T-cell (primary cell): ENCODE data around the gene PLEKHM3. TPM values are rescaled to one million over a fixed set of nuclear protein-coding genes. Genes with fewer than 3 reads are reported as not detected.

Source experiments
- ATAC-seq, 4 experiments: fragments of 200-7000 bp in 3 of 4; fragments of 150-1000 bp in 1 of 4; cut with Tn5 transposase; replicated peaks in 1 of 4; 1 replicate in 3 of 4; 2 replicates in 1 of 4; pipeline ENCODE4 v1.10.0; 2021; ENCODE audit warnings: moderate library complexity in 3 of 4, mild to moderate bottlenecking in 2 of 4, moderate number of reproducible peaks in 1 of 4
- CTCF ChIA-PET, 2 donors: fragments of 300-600 bp; sonication (Branson Sonifier 250); formaldehyde crosslinking; loops; one replicate each; lab custom pipeline; 2022; ENCODE audit warnings: antibody characterized with exemption in 2 of 2; lab: Charles Lee
- POLR2A ChIA-PET, 2 donors: fragments of 300-600 bp; sonication (Branson Sonifier 250); formaldehyde crosslinking; loops; one replicate each; lab custom pipeline; 2022; ENCODE audit warnings: antibody characterized with exemption in 2 of 2; lab: Charles Lee
- DNase-seq, 35 experiments: peaks; one replicate each; pipeline versions ENCODE4 v3.0.0 to v3.0.0-alpha.2; 2013 to 2023
- H3K27ac ChIP-seq: one replicate; pipeline ENCODE4 v1.5.1; 2013; ENCODE audit warnings: low read length
- H3K27me3 ChIP-seq, 2 experiments: replicated peaks in 1 of 2; 1 replicate in 1 of 2; 2 replicates in 1 of 2; pipeline versions ENCODE4 v1.6.1 to v1.7.0; 2013; ENCODE audit warnings: low read length in 1 of 2, mixed read lengths in 1 of 2; ENCODE audit not compliant: control insufficient read depth in 2 of 2, insufficient read depth in 2 of 2; ENCODE audit errors: extremely low read depth in 1 of 2
- H3K36me3 ChIP-seq, 2 donors: 1 replicate in 1 of 2; 2 replicates in 1 of 2; pipeline versions ENCODE4 v1.6.1 to v1.7.0; 2013; ENCODE audit warnings: low read length in 1 of 2; ENCODE audit not compliant: control insufficient read depth in 2 of 2, insufficient read depth in 1 of 2; ENCODE audit errors: extremely low read depth in 1 of 2
- H3K4me1 ChIP-seq, 2 experiments: 1 replicate in 1 of 2; 2 replicates in 1 of 2; pipeline versions ENCODE4 v1.6.1 to v1.7.0; 2013; ENCODE audit warnings: low read length in 2 of 2, mixed read lengths in 1 of 2; ENCODE audit not compliant: insufficient read depth in 2 of 2, control insufficient read depth in 1 of 2; ENCODE audit errors: extremely low read depth in 1 of 2
- H3K4me3 ChIP-seq, 2 donors: 1 replicate in 1 of 2; 2 replicates in 1 of 2; pipeline versions ENCODE4 v1.5.1 to v1.7.0; 2013; ENCODE audit warnings: mild to moderate bottlenecking in 2 of 2, low read length in 1 of 2, moderate library complexity in 1 of 2; ENCODE audit not compliant: control insufficient read depth in 1 of 2; ENCODE audit errors: extremely low read depth in 1 of 2
- H3K9me3 ChIP-seq: 2 replicates; pipeline ENCODE4 v1.7.0; 2013
- H3K27ac Mint-ChIP-seq, 2 donors: one replicate each; pipeline ENCODE4 v1.8.0; 2020 to 2021; ENCODE audit warnings: mild to moderate bottlenecking in 2 of 2, mixed read lengths in 2 of 2
- H3K27me3 Mint-ChIP-seq, 2 donors: one replicate each; pipeline ENCODE4 v1.8.0; 2021 to 2022; ENCODE audit warnings: mixed read lengths in 2 of 2
- H3K36me3 Mint-ChIP-seq: one replicate; pipeline ENCODE4 v1.8.0; 2021; ENCODE audit warnings: mixed read lengths
- H3K4me1 Mint-ChIP-seq, 3 donors: one replicate each; pipeline ENCODE4 v1.8.0; 2020 to 2022; ENCODE audit warnings: mixed read lengths in 3 of 3, mild to moderate bottlenecking in 1 of 3
- H3K4me3 Mint-ChIP-seq, 3 donors: one replicate each; pipeline ENCODE4 v1.8.0; 2020 to 2022; ENCODE audit warnings: mild to moderate bottlenecking in 3 of 3, mixed read lengths in 3 of 3, moderate library complexity in 3 of 3
- H3K9me3 Mint-ChIP-seq, 3 donors: one replicate each; pipeline ENCODE4 v1.8.0; 2020 to 2022; ENCODE audit warnings: mixed read lengths in 3 of 3
- WGBS: methylation state at CpG from one replicate; pipeline ENCODE4 v1.1.5; 2013; ENCODE audit warnings: missing lambda C conversion rate; ENCODE audit not compliant: insufficient coverage; 5-methylcytosine and 5-hydroxymethylcytosine counted together
- total RNA-seq, 35 experiments: library from RNA in 6 of 35; stranded (reverse) in 6 of 35; fragments of 120-200 nt in 1 of 35; gene quantifications; one replicate each; pipeline versions ENCODE4 v1.2.1 to v1.2.4 and lab custom pipeline; 2013 to 2026

The PLEKHM3 gene
- total RNA-seq, 5 donors from 2014 or later (not counting 1 experiment from before 2014, with no cell fraction given) = 12.3 to 18.1 (median 13.9) TPM

DNA sequence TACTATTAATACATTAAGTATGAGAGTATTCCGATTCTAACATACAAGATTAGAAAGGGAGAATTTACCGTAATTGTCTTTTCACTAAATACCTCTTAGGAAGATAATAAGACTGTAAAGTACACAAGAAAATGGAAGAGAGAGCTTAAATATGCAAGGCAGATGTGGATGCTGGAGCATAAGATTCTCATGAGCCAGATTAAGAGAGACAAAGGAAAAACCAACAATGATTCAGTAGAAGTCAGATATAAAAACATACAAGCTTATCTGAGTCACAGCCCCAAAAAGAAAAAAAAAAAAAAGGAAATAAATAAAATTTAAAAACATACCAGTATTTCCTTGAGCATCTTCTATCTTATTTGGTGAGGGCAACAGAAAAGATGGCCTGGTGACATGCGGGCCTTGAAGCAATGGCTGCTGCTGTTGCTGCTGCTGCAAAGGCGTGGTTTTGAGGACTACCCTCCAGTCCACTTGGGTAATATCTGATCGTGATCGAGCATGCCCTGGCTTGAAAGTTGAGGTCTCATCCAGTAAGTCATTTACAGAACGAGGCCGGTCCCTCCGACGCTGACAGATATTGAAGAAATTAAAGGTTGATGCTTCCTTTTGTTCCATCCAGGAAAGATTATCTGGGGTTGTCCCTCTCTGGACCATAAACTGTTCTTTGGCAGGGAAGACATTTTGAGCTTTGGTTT, 24.5 kb downstream of the PLEKHM3 start:
- 100% methylated on average over 3 of the region's 10 CpGs for WGBS
- no peak overlapping the region for H3K27ac Mint-ChIP-seq
- CTCF ChIA-PET = no interaction called here

DNA sequence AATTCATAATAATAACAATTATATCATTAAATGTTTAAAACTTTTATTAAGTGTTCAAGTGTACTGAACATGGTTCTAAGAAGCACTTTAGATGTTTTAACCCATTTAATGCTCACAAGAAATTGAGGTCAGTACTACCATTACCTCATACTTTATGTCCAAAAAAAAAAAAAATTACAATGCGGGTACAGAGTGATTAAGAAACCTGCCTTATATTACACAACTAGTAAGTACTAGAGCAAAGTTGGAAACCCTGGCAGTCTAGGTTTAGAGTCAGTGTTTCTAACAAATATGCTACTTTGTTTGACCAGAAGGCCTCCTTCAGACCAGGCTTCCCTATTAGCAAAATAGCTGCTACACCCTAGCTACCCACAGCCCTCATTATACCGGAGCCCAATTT, 28.5 kb downstream of the PLEKHM3 start:
- Histone ChIP-seq H3K27ac (no peak overlapping the region), H3K4me1 (peaks cover 0 to 2% of the 10 kb centered on the region in 2 experiments), H3K36me3 (peaks cover 2 to 15% of the 10 kb centered on the region in 2 donors), H3K4me3 (no peak overlapping the region), H3K27me3 (no peaks in the 10 kb centered on the region), H3K9me3 (no peaks in the 10 kb centered on the region)
- no peak for DNase-seq
- ChIA-PET POLR2A (no interaction called here), CTCF (interaction anchor here in 1 of 2 donors (0.5 kb wide), 1 partner anchor 22 kb away, joined by 4 read pairs; no protein-coding TSS in a partner anchor)
- no peak overlapping the region for H3K4me3 Mint-ChIP-seq
- no CpG with 5 or more reads among the region's 2 CpGs for WGBS
- H3K36me3 Mint-ChIP-seq = peaks cover 67% of the 10 kb centered on the region
- no peak for ATAC-seq
- no peaks in the 10 kb centered on the region for H3K27me3 Mint-ChIP-seq
- no peak overlapping the region for H3K27ac Mint-ChIP-seq
- no peaks in the 10 kb centered on the region for H3K9me3 Mint-ChIP-seq
- H3K4me1 Mint-ChIP-seq = peaks cover 19 to 35% (median 29%) of the 10 kb centered on the region in 3 donors

More for the DNA sequence above, 24.5 kb downstream of the PLEKHM3 start:
- H3K27me3 Mint-ChIP-seq = no peaks in the 10 kb centered on the region
- Histone ChIP-seq H3K36me3 (peaks cover 2 to 14% of the 10 kb centered on the region in 2 donors), H3K27me3 (no peaks in the 10 kb centered on the region), H3K9me3 (no peaks in the 10 kb centered on the region), H3K27ac (no peak overlapping the region), H3K4me3 (no peak overlapping the region), H3K4me1 (peaks cover 0 to 2% of the 10 kb centered on the region in 2 experiments)
- H3K36me3 Mint-ChIP-seq = peaks cover 54% of the 10 kb centered on the region
- DNase-seq (no peak), ATAC-seq (no peak)
- POLR2A ChIA-PET = interaction anchor here in 1 of 2 donors (0.6 kb wide), 1 partner anchor 269 kb away, joined by 3 read pairs; no protein-coding TSS in a partner anchor
- peaks cover 12 to 23% (median 15%) of the 10 kb centered on the region in 3 donors for H3K4me1 Mint-ChIP-seq
- no peak overlapping the region for H3K4me3 Mint-ChIP-seq
- H3K9me3 Mint-ChIP-seq = no peaks in the 10 kb centered on the region

DNA sequence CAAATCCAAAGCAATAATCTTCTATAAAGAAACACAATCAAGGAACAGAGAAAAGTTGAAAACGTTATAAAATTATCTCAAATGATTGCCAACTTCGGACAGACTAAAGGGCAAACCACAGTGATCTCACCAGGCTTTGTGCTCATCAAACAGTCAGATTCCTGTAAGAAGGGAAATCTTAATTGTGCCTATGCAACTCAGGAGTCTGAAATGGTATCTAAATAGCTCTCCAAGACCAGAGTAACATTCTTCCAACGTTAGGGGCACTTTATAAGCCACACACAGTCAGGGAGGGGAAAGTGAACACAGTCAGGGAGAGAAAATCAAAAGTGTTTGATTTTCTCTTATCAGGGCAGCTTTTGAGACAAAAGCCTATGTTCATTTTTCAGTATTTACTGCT, 29.4 kb downstream of the PLEKHM3 start:
- no CpG with 5 or more reads among the region's 3 CpGs for WGBS
- Mint-ChIP-seq H3K4me3 (no peak overlapping the region), H3K36me3 (peaks cover 62% of the 10 kb centered on the region), H3K27ac (no peak overlapping the region), H3K4me1 (peaks cover 19 to 35% (median 29%) of the 10 kb centered on the region in 3 donors), H3K27me3 (no peaks in the 10 kb centered on the region), H3K9me3 (no peaks in the 10 kb centered on the region)
- Histone ChIP-seq H3K27me3 (no peaks in the 10 kb centered on the region), H3K27ac (no peak overlapping the region), H3K9me3 (no peaks in the 10 kb centered on the region), H3K36me3 (peaks cover 2 to 6% of the 10 kb centered on the region in 2 donors), H3K4me3 (no peak overlapping the region), H3K4me1 (peaks cover 0 to 2% of the 10 kb centered on the region in 2 experiments)
- CTCF ChIA-PET = interaction anchor here in 1 of 2 donors (0.8 kb wide), 1 partner anchor 9 kb away, joined by 5 read pairs; no protein-coding TSS in a partner anchor
- no peak for DNase-seq
- no peak for ATAC-seq
- POLR2A ChIA-PET = no interaction called here

DNA sequence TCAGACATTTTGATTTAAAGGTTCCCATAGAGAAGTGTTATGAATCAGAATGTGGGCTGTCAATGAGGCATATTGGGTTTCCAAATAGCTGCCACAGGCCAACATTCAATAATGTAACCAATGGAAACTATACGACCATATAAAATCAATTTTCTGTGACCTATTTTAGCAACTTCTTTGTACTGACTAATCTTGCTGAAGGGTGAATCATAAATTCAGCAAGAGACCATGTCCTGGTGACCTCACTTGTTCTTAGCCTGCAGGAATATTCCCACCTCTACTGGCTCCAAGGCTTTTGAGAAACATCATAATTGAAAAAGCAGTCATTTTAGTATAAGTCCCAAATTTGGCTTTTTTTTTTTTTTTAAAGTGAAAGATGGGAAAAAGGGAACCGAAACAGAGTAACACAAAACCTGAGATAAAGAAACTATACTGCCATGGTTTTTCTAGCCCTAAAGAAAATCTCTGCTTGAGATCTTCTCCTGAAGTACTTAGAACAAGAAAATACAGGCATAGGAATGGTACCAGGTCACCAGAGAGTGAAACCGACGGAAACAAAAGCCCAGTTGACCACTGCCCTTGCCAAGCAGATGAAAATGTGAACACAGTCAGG, 32.1 kb downstream of the PLEKHM3 start:
- POLR2A ChIA-PET = no interaction called here
- Mint-ChIP-seq H3K27ac (no peak overlapping the region), H3K9me3 (no peaks in the 10 kb centered on the region), H3K4me3 (no peak overlapping the region), H3K27me3 (no peaks in the 10 kb centered on the region), H3K4me1 (peaks cover 19 to 35% (median 27%) of the 10 kb centered on the region in 3 donors), H3K36me3 (peaks cover 45% of the 10 kb centered on the region)
- Histone ChIP-seq H3K27me3 (no peaks in the 10 kb centered on the region), H3K4me1 (peaks cover 0 to 2% of the 10 kb centered on the region in 2 experiments), H3K36me3 (peaks cover 0 to 3% of the 10 kb centered on the region in 2 donors), H3K4me3 (no peak overlapping the region), H3K9me3 (no peaks in the 10 kb centered on the region), H3K27ac (no peak overlapping the region)
- CTCF ChIA-PET = interaction anchor here in 1 of 2 donors (0.7 kb wide), 1 partner anchor 81 kb away, joined by 3 read pairs; no protein-coding TSS in a partner anchor
- WGBS = 90% methylated on average over 3 of the region's 4 CpGs
- ATAC-seq = no peak
- DNase-seq = no peak

DNA sequence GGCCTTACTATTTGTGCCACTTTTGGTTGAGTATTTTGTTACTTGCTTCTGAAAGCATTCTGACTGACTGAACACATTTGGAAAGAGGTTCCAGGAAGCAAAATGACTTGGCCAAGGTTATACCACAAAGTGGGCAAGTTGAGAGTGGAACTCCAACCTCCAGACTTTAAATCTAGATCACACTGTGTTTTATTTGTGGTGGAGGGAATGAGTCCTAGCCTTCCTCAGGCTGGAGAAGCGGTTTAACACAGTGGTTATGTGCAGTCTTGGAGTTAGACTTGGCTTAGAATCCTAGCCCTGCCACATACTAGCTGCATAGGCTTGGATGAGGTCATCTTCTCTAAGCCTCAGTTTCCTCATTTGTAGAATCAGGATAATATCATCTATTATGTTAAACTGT, 33.4 kb downstream of the PLEKHM3 start:
- Mint-ChIP-seq H3K27me3 (no peaks in the 10 kb centered on the region), H3K27ac (no peak overlapping the region), H3K4me1 (peaks cover 12 to 28% (median 17%) of the 10 kb centered on the region in 3 donors), H3K4me3 (no peak overlapping the region), H3K36me3 (peaks cover 34% of the 10 kb centered on the region), H3K9me3 (no peaks in the 10 kb centered on the region)
- Histone ChIP-seq H3K27me3 (no peaks in the 10 kb centered on the region), H3K36me3 (peaks cover 0 to 3% of the 10 kb centered on the region in 2 donors), H3K27ac (no peak overlapping the region), H3K4me3 (no peak overlapping the region), H3K9me3 (no peaks in the 10 kb centered on the region), H3K4me1 (peaks cover 0 to 2% of the 10 kb centered on the region in 2 experiments)
- CTCF ChIA-PET = no interaction called here
- ATAC-seq (no peak), DNase-seq (no peak)
- POLR2A ChIA-PET = no interaction called here
- WGBS = no CpG with 5 or more reads among the region's 1 CpG

DNA sequence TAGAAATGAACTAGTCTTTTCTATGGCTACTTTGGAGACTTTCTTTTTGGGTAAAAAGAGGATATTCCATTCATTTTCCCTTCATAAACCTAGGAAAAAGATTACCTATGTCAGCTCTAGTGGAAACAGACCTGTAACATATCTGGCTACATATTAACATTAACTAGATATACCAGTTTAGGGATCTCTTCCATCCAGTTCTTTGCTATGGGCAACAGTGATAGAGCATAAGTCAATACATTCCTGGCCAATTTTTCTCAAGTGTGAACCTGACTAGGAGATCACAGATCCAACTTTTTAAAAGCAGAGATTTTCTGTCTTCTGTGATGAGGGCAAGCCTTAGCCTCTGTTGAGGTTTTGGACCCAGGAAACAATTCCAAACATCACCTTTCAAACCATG, 34.5 kb downstream of the PLEKHM3 start:
- no peak overlapping the region for H3K27ac Mint-ChIP-seq
- H3K4me3 ChIP-seq = no peak overlapping the region
- peaks cover 7 to 19% (median 9%) of the 10 kb centered on the region in 3 donors for H3K4me1 Mint-ChIP-seq
- no peaks in the 10 kb centered on the region for H3K27me3 Mint-ChIP-seq
- peaks cover 27% of the 10 kb centered on the region for H3K36me3 Mint-ChIP-seq
- H3K27me3 ChIP-seq = no peaks in the 10 kb centered on the region
- DNase-seq (no peak), ATAC-seq (no peak)
- no peaks in the 10 kb centered on the region for H3K9me3 Mint-ChIP-seq
- no peak overlapping the region for H3K27ac ChIP-seq
- CTCF ChIA-PET = interaction anchor here in 1 of 2 donors (0.6 kb wide), 1 partner anchor 19 kb away, joined by 9 read pairs; no protein-coding TSS in a partner anchor
- peaks cover 0 to 3% of the 10 kb centered on the region in 2 donors for H3K36me3 ChIP-seq
- no peaks in the 10 kb centered on the region for H3K9me3 ChIP-seq
- H3K4me1 ChIP-seq = no peaks in the 10 kb centered on the region
- POLR2A ChIA-PET = no interaction called here
- no peak overlapping the region for H3K4me3 Mint-ChIP-seq
